LNCAP (cell line): ENCODE results near the gene CPN2.

Experiments
- TF ChIP-seq, protein P1 (sequence below): fragments of 450-650 bp; IDR thresholded peaks from 2 replicates; pipeline ENCODE4 v1.5.1; 2017; ENCODE audit warnings: mild to moderate bottlenecking

The CPN2 gene

DNA sequence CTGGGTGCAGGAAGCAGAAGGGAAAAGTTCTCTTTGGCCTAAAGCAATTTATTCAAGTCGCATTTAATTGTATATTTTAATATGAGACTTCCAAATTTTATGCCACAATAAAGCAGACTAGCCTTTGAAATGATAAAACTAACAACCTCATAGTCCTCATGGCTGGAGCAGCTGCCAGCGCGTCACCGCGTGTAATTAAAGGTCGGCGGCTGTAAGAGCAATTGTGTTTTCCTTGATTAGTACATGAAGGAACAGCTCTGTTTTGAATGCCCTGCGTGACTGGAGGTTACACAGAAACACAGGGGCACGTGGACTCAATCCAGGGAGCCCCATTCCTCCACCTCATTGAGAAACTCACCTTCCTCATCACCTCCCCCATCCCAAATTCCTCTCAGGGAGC lies 28.5 kb upstream of the CPN2 start:
- TF ChIP-seq, protein P1, sequence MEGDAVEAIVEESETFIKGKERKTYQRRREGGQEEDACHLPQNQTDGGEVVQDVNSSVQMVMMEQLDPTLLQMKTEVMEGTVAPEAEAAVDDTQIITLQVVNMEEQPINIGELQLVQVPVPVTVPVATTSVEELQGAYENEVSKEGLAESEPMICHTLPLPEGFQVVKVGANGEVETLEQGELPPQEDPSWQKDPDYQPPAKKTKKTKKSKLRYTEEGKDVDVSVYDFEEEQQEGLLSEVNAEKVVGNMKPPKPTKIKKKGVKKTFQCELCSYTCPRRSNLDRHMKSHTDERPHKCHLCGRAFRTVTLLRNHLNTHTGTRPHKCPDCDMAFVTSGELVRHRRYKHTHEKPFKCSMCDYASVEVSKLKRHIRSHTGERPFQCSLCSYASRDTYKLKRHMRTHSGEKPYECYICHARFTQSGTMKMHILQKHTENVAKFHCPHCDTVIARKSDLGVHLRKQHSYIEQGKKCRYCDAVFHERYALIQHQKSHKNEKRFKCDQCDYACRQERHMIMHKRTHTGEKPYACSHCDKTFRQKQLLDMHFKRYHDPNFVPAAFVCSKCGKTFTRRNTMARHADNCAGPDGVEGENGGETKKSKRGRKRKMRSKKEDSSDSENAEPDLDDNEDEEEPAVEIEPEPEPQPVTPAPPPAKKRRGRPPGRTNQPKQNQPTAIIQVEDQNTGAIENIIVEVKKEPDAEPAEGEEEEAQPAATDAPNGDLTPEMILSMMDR, result no peak

DNA sequence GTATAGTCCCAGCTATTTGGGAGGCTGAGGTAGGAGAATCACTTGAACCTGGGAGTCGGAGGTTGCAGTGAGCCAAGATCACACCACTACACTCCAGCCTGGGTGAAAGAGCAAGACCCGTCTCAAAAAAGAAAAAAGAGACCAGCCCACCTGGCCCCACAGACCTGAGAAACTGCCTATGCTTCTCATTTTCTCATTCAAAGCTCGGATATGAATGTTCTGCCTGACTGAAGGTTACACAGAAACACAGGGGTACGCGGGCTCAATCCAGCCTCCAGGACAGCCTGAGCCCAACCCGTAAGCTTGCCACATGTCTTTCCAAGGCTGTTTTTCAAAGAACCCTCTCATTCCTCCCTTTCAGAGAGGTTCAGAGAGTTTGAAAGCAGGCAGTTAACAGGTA lies 28.1 kb upstream of the CPN2 start:
- TF ChIP-seq, protein P1, result no peak

DNA sequence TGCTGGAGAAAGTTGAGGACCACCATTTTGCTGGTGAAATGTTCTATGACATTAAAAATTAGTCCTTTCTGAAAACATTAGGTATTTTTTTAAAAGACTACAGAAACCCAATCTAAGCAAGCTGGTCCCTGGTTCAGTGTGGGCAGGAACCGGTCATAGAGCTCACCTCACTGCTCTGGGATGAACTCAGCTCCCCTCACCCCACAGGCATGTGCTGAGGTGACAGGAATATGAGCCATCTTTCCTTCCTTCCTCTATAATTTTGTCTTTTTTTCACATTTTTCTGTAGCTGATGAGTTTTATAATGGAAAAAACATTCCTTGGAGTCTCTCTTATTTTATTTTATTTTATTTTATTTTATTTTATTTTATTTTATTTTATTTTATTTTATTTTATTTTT lies 26.6 kb upstream of the CPN2 start:
- TF ChIP-seq, protein P1, result no peak

DNA sequence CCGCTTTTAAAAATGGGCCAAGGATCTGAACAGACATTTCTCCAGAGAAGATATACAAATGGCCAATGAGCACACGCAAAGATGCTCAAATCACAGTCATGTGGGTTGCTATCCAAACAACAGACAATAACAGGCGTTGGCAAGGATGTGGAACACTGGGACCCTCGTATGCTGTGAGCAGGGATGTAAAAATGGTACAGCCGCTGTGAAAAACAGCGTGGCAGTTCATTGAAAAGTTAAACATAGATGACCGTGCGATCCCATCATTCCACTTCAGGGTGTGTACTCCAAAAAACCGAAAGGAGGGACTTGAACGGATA lies 25.1 kb upstream of the CPN2 start:
- TF ChIP-seq, protein P1, result no peak

DNA sequence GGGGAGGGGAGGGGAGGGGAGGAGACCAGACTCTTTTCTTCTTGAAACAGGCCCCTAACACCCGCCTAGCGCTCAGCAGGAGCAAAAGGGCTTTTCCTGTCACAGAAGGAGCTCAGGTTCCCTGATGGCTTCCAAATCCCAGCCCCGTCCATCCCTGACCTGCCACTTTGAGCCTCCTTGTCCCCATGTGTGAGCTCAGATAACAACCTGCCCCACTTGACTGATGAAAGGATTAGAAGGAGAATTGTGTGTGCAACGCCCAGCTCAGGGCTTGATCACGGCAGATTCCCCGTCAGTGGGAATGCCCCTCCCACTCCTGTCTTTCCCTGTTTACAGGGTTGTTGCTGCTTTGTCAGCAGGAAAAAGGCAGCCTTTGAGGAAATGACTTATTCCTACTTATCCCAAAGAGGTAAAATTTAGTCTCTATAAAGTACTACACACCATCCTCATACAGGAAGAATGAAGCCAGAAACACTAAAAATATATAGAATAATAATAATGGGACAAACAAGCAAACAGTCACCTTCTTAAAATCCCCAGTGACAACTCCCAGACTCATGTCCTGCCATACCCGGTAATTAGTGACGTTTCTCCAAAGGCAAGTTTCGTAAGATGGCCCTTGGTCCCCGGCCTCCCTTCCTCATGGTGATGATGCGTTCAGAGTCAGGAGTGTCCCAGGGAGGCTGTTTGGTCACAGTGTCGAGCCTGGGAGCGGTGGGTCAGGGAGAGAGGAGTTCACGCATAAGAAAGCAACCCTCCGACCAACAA lies 24.5 kb upstream of the CPN2 start:
- TF ChIP-seq, protein P1, result no peak

DNA sequence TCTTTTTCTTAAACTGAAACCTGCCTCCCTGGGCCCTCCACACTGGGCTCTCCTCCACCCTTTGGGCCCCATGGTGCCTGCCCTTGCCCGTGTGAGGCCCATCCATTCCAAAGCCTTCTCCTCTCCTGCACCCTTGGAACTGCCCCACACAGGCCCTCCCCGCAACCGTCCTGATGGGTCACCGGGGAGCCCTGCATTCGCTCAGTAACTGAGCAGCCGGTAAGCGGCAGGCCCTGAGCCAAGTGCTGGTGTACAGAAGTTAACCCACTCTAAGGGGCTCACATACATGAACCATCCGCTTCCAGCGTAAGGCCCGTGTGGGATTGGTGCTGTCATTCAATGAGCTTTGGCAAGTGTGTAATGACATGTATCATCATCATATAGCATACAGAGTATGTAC lies 23.8 kb upstream of the CPN2 start:
- TF ChIP-seq, protein P1, result no peak

DNA sequence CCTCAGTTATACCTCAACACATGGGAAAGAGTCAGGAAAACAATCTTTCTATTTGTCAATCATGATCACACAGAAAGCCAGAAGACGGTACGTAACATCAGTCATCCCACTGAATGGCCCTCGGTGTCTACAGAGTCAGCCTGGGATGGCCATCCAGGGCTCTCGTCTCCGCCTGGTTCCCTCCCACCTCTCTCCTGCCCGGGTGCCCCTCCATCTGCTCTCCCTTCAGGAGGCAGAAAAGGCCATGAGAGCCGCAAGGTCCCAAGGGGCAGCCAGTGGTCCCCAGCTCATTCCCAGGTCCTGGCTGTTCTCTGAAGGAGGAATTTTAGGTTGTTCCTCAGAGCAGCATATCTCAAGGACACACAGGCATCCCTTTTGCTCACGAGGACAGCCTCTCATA lies 22.8 kb upstream of the CPN2 start:
- TF ChIP-seq, protein P1, result no peak

DNA sequence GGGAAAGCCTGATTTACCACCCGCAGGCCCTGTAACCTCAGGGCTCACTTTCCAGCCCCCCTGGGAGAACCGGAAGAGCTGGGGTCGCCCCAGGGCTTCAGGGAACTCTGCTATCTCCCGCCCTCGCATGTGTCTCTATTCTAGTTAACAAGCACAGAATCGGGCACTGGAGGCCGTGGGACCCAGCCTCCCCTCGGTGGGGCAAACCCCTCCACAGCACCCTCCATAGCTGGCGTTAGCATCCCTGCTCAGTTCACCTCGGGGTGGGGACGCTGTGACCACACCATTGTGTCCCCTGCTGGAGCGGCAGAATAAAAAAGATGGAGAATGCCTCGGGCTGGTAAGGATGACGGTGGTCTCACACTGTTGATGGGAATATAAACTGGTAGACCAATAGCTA lies 21.9 kb upstream of the CPN2 start:
- TF ChIP-seq, protein P1, result no peak
